Measurements from ENCODE around the gene RRP36. TPM values are rescaled to one million over a fixed set of nuclear protein-coding genes. Genes with fewer than 3 reads are reported as not detected.
A peak's percentile ranks its signal among the peaks of the same experiment; 100 is the strongest.

The RRP36 gene
- total RNA-seq, 1 experiment from 2014 or later, result 115 TPM

DNA sequence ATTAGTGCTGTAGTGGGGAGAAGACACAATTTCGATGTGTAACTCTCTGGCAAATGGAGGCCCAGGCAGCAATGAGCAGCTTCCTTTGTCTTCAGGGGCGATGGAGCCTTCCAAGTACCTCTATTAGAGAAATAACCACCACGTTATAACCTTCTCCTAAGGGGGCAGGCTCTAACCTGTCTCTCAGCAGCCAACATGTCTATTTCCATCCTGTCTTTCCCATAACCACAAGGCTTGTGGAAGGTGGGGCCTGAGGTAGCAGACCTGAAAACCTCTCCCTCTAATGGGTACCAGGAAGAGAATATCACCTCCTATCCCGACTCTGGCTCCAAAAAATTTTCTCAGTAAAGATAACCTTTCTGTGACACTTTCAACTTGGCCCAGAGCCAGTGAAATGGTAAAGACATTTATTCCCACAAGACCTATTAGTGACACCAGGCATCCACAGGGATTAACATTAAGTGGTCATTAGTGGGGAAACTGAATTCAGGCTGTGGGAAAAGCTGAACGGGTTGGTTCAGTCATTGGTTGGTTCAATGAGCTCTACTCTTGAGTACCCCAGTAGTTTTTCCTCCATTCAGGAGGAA, 46.4 kb upstream of the RRP36 start:
- Histone ChIP-seq H3K4me3 (ENCODE audit: low read depth, low read length, poor library complexity, severe bottlenecking) (no peak overlapping the region), H3K27me3 (replicated peaks; ENCODE audit: insufficient read depth, low read depth, low read length, poor library complexity) (no peaks in the 10 kb centered on the region), H3K9me3 (ENCODE audit: low read depth, low read length, poor library complexity, severe bottlenecking) (no peaks in the 10 kb centered on the region), H3K4me1 (ENCODE audit: insufficient read depth, low read length, poor library complexity, severe bottlenecking) (peaks cover 16% of the 10 kb centered on the region), H3K27ac (ENCODE audit: low read depth, low read length, poor library complexity, severe bottlenecking) (no peak overlapping the region), H3K36me3 (ENCODE audit: insufficient read depth, low read length, poor library complexity, severe bottlenecking) (peaks cover 10% of the 10 kb centered on the region)
- BruUV-seq (replicated peaks), result no TSS peak
- intact Hi-C loops (cut with micrococcal nuclease; ENCODE audit: unreplicated experiment), result no loop called here
- ChIA-PET CTCF (interaction anchor here (0.7 kb wide), 1 partner anchor 714 kb away, joined by 3 read pairs; no protein-coding TSS in a partner anchor), POLR2A (ENCODE audit: low non-redundant PET) (no interaction called here)
- TF ChIP-seq EZH2 (IDR thresholded peaks at IDR 0.05; ENCODE audit: borderline replicate concordance, low read depth, low read length, poor library complexity, severe bottlenecking), result no peak
- TF ChIP-seq, protein P1, sequence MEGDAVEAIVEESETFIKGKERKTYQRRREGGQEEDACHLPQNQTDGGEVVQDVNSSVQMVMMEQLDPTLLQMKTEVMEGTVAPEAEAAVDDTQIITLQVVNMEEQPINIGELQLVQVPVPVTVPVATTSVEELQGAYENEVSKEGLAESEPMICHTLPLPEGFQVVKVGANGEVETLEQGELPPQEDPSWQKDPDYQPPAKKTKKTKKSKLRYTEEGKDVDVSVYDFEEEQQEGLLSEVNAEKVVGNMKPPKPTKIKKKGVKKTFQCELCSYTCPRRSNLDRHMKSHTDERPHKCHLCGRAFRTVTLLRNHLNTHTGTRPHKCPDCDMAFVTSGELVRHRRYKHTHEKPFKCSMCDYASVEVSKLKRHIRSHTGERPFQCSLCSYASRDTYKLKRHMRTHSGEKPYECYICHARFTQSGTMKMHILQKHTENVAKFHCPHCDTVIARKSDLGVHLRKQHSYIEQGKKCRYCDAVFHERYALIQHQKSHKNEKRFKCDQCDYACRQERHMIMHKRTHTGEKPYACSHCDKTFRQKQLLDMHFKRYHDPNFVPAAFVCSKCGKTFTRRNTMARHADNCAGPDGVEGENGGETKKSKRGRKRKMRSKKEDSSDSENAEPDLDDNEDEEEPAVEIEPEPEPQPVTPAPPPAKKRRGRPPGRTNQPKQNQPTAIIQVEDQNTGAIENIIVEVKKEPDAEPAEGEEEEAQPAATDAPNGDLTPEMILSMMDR (conservative IDR thresholded peaks at IDR 0.05; ENCODE audit: low read depth, low read length), result no peak
- DNase-seq (ENCODE audit: low spot score), result no peak

DNA sequence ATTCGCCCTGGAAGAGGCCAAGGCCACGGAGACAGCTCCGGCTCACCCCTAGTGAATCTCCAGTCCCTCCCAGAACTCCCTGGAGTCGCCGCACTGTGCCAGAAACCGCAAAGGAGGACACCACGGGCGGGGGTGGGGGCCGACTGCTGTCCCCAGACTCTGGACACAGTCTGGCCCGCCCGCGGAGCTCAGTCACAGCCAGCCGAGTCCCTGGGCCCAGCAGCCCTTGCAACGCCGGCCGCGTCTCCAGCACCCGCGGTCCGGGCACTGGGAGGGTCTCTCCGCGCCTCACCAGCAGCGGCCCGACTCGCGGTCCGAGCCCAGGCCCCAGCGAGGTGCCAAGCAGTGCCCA, 43.0 kb upstream of the RRP36 start:
- intact Hi-C loops (cut with micrococcal nuclease; ENCODE audit: unreplicated experiment), result no loop called here
- POLR2A ChIA-PET (ENCODE audit: low non-redundant PET), result no interaction called here
- H3K27ac ChIP-seq (ENCODE audit: low read depth, low read length, poor library complexity, severe bottlenecking), result peak overlapping the region; percentile 92

DNA sequence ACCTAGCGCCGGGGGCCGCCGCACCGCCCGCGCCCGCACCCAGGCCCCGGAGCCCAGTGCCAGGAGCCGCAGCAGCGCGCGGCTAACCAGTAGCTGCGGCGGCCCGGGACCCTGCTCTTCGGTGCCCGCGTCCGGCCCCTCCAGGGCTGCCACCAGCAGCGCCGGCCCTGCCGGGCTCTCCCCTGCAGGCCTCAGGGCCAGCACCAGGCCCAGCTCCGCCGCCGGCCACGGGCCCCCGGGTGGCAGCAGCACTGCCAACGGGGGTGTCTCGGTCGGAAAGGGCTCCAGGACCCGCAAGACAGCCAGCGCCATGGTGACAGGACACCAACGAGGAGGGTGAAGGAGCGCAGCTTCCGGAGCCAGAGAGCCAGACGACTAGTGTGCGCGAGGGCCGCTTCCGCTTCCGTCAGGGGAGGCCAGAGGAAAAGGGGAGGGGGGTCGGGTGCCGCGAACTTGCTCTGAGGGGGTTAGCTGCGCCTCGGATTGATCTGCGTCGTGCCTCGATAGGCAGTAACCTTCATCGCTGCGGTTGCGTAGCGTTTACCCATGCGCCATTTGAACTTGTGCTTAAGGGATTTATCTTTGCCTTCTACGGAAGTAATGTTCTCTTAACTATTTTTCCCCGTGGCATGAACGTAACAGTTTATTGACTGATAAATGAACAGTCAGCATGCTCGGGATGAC, 42.4 kb upstream of the RRP36 start, which contains the start of gene PEX6:
TSS of gene PEX6 (minus strand) at position 343 of the 684 bp plus-strand sequence. CDS start at position 312, 31 bp downstream.
- Histone ChIP-seq H3K27ac (ENCODE audit: low read depth, low read length, poor library complexity, severe bottlenecking) (peak within 1 kb of the TSS; percentile 92), H3K4me3 (ENCODE audit: low read depth, low read length, poor library complexity, severe bottlenecking) (peak within 1 kb of the TSS; percentile 99), H3K4me1 (ENCODE audit: insufficient read depth, low read length, poor library complexity, severe bottlenecking) (peaks cover 6% of the 10 kb centered on the region), H3K9me3 (ENCODE audit: low read depth, low read length, poor library complexity, severe bottlenecking) (no peaks in the 10 kb centered on the region), H3K36me3 (ENCODE audit: insufficient read depth, low read length, poor library complexity, severe bottlenecking) (peaks cover 10% of the 10 kb centered on the region), H3K27me3 (replicated peaks; ENCODE audit: insufficient read depth, low read depth, low read length, poor library complexity) (no peaks in the 10 kb centered on the region)
- CTCF ChIA-PET, result interaction anchor here (0.9 kb wide), 1 partner anchor 35 kb away, joined by 5 read pairs; the partner anchor contains the start of gene KLHDC3
- DNase-seq (ENCODE audit: low spot score), result peak; percentile 97
- intact Hi-C loops (cut with micrococcal nuclease; ENCODE audit: unreplicated experiment), result no loop called here
- POLR2A ChIA-PET (ENCODE audit: low non-redundant PET), result interaction anchor here (1.0 kb wide), 2 partner anchors 42 to 49 kb away, joined by 4 to 9 read pairs; partner anchors contain the start of genes CNPY3 and RRP36
- TF ChIP-seq, protein P1 (conservative IDR thresholded peaks at IDR 0.05; ENCODE audit: low read depth, low read length), result no peak
- no TSS peak for BruUV-seq (replicated peaks)

More for the DNA sequence above, 43.0 kb upstream of the RRP36 start:
- Histone ChIP-seq H3K4me3 (ENCODE audit: low read depth, low read length, poor library complexity, severe bottlenecking) (peak overlapping the region; percentile 99), H3K9me3 (ENCODE audit: low read depth, low read length, poor library complexity, severe bottlenecking) (no peaks in the 10 kb centered on the region), H3K4me1 (ENCODE audit: insufficient read depth, low read length, poor library complexity, severe bottlenecking) (peaks cover 6% of the 10 kb centered on the region), H3K27me3 (replicated peaks; ENCODE audit: insufficient read depth, low read depth, low read length, poor library complexity) (no peaks in the 10 kb centered on the region), H3K36me3 (ENCODE audit: insufficient read depth, low read length, poor library complexity, severe bottlenecking) (peaks cover 10% of the 10 kb centered on the region)
- no TSS peak for BruUV-seq (replicated peaks)
- CTCF ChIA-PET, result no interaction called here
- TF ChIP-seq, protein P1 (conservative IDR thresholded peaks at IDR 0.05; ENCODE audit: low read depth, low read length), result no peak
- TF ChIP-seq EZH2 (IDR thresholded peaks at IDR 0.05; ENCODE audit: borderline replicate concordance, low read depth, low read length, poor library complexity, severe bottlenecking), result no peak
- peak; percentile 21 for DNase-seq (ENCODE audit: low spot score)
